Gastroesophageal sphincter (tissue), 3 donors: Measurements from ENCODE around the gene DOLPP1.

Experiments used
- CTCF ChIP-seq, 4 experiments: fragments of 200-600 bp in 2 of 4; fragments of 450-650 bp in 2 of 4; sonication (generic) in 1 of 4; IDR thresholded peaks; one replicate each; pipeline ENCODE4 v1.5.1; 2017 to 2019; ENCODE audit warnings: antibody characterized with exemption in 4 of 4, mild to moderate bottlenecking in 2 of 4, moderate library complexity in 2 of 4
- POLR2AphosphoS5 ChIP-seq: sonication (generic); formaldehyde crosslinking; IDR thresholded peaks from one replicate; pipeline ENCODE4 v1.6.1; 2017; ENCODE audit warnings: antibody characterized with exemption

- TF ChIP-seq CTCF (IDR thresholded peaks at IDR 0.05) (no peak), POLR2AphosphoS5 (no peak)
Observed at GRCh38 chr9:129074106-129074505, 6.8 kb upstream of the DOLPP1 start.
